ENCODE data around the gene AEBP1.

The AEBP1 gene

GRCh38 chr7:44116789-44117666 lies 12.9 kb downstream of the AEBP1 start:
- TF ChIP-seq TAF1 (IDR thresholded peaks at IDR 0.05; ENCODE audit: borderline replicate concordance, insufficient read depth, low read length) (no peak), SIN3A (IDR thresholded peaks at IDR 0.05; ENCODE audit: borderline replicate concordance, insufficient read depth, low read length) (no peak), POLR2AphosphoS5 (IDR thresholded peaks at IDR 0.05; ENCODE audit: low read depth, low read length) (no peak), REST (IDR thresholded peaks at IDR 0.05; ENCODE audit: insufficient read depth in 1 of 2, low read depth in 2 of 2, low read length in 2 of 2) (no peak), FOXP2 (optimal IDR thresholded peaks at IDR 0.05; ENCODE audit: borderline replicate concordance, extremely low read depth, extremely low read length, insufficient read depth) (no peak)

GRCh38 chr7:44117801-44118429 lies 13.8 kb downstream of the AEBP1 start:
- TF ChIP-seq REST (IDR thresholded peaks at IDR 0.05; ENCODE audit: insufficient read depth in 1 of 2, low read depth in 2 of 2, low read length in 2 of 2): no peak
- no peak for TF ChIP-seq SIN3A (IDR thresholded peaks at IDR 0.05; ENCODE audit: borderline replicate concordance, insufficient read depth, low read length)
- no peak for TF ChIP-seq POLR2AphosphoS5 (IDR thresholded peaks at IDR 0.05; ENCODE audit: low read depth, low read length)
- no peak for TF ChIP-seq TAF1 (IDR thresholded peaks at IDR 0.05; ENCODE audit: borderline replicate concordance, insufficient read depth, low read length)
- TF ChIP-seq FOXP2 (optimal IDR thresholded peaks at IDR 0.05; ENCODE audit: borderline replicate concordance, extremely low read depth, extremely low read length, insufficient read depth): no peak

- TF ChIP-seq SIN3A (IDR thresholded peaks at IDR 0.05; ENCODE audit: borderline replicate concordance, insufficient read depth, low read length) (no peak), FOXP2 (optimal IDR thresholded peaks at IDR 0.05; ENCODE audit: borderline replicate concordance, extremely low read depth, extremely low read length, insufficient read depth) (no peak), POLR2AphosphoS5 (IDR thresholded peaks at IDR 0.05; ENCODE audit: low read depth, low read length) (no peak), REST (IDR thresholded peaks at IDR 0.05; ENCODE audit: insufficient read depth in 1 of 2, low read depth in 2 of 2, low read length in 2 of 2) (no peak), TAF1 (IDR thresholded peaks at IDR 0.05; ENCODE audit: borderline replicate concordance, insufficient read depth, low read length) (no peak)
Measured at GRCh38 chr7:44119829-44120380, 15.8 kb downstream of the AEBP1 start.

- TF ChIP-seq SIN3A (IDR thresholded peaks at IDR 0.05; ENCODE audit: borderline replicate concordance, insufficient read depth, low read length): no peak
- no peak for TF ChIP-seq TAF1 (IDR thresholded peaks at IDR 0.05; ENCODE audit: borderline replicate concordance, insufficient read depth, low read length)
- no peak for TF ChIP-seq POLR2AphosphoS5 (IDR thresholded peaks at IDR 0.05; ENCODE audit: low read depth, low read length)
- TF ChIP-seq FOXP2 (optimal IDR thresholded peaks at IDR 0.05; ENCODE audit: borderline replicate concordance, extremely low read depth, extremely low read length, insufficient read depth): no peak
- no peak for TF ChIP-seq REST (IDR thresholded peaks at IDR 0.05; ENCODE audit: insufficient read depth in 1 of 2, low read depth in 2 of 2, low read length in 2 of 2)
Measured at GRCh38 chr7:44120395-44120794, 16.2 kb downstream of the AEBP1 start.
